ENCODE results near the gene KLLN. TPM values are rescaled to one million over a fixed set of nuclear protein-coding genes. Genes with fewer than 3 reads are reported as not detected.

KLLN gene
- total RNA-seq, 1 experiment from 2014 or later: 1.3 TPM

GRCh38 chr10:87841186-87841585, 22.1 kb downstream of the KLLN start:
- no peak for DNase-seq (ENCODE audit: low read depth, low spot score)
- no peak for ATAC-seq
- H3K36me3 ChIP-seq (ENCODE audit: control insufficient read depth, insufficient read depth, low read length): no peaks in the 10 kb centered on the region
- ChIA-PET CTCF (no interaction called here), POLR2A (interaction anchor here (0.5 to 0.7 kb wide), 2 partner anchors 32 to 1051 kb away, joined by 5 to 6 read pairs; no protein-coding TSS in a partner anchor)
- TF ChIP-seq REST (IDR thresholded peaks at IDR 0.05; ENCODE audit: insufficient read depth in 1 of 2, low read depth in 2 of 2, low read length in 1 of 2) (no peak), POLR2AphosphoS5 (IDR thresholded peaks at IDR 0.05; ENCODE audit: low read depth, low read length) (no peak), CTCF (IDR thresholded peaks at IDR 0.05) (no peak), SIN3A (IDR thresholded peaks at IDR 0.05; ENCODE audit: borderline replicate concordance, insufficient read depth, low read depth, low read length) (no peak), TCF7L2 (IDR thresholded peaks at IDR 0.05; ENCODE audit: low read depth, low read length) (no peak)
- in situ Hi-C loops (cut with HindIII; ENCODE audit: low pct_unique_long_range_greater_than_20kb, low sequenced_read_pairs): no loop called here
- H3K4me3 ChIP-seq (ENCODE audit: low read depth in 2 of 2, low read length in 2 of 2): no peak overlapping the region
- BruUV-seq (replicated peaks): no TSS peak
- no peaks in the 10 kb centered on the region for H3K27me3 ChIP-seq (ENCODE audit: control insufficient read depth, insufficient read depth, low read length)
- H3K4me1 ChIP-seq (ENCODE audit: control insufficient read depth, insufficient read depth, low read length): peaks cover 23% of the 10 kb centered on the region
- intact Hi-C loops (cut with micrococcal nuclease; ENCODE audit: unreplicated experiment): no loop called here
- H3K27ac ChIP-seq (ENCODE audit: low read length): 0 out of 2 replicates have a peak overlapping the region, but pooled peaks have one; percentile 12
- no peaks in the 10 kb centered on the region for H3K9me3 ChIP-seq (ENCODE audit: control insufficient read depth, insufficient read depth, low read depth, low read length)

GRCh38 chr10:87838650-87839049, 24.7 kb downstream of the KLLN start:
- ChIA-PET POLR2A (no interaction called here), CTCF (interaction anchor here (0.7 kb wide), 1 partner anchor 13 kb away, joined by 8 read pairs; no protein-coding TSS in a partner anchor)
- peaks cover 8% of the 10 kb centered on the region; the same call in 1 of the 2 replicates for H3K4me1 ChIP-seq (ENCODE audit: control insufficient read depth, insufficient read depth, low read length)
- H3K27ac ChIP-seq (ENCODE audit: low read length): 0 out of 2 replicates have a peak overlapping the region, but pooled peaks have one; percentile 3
- no peak for TF ChIP-seq TCF7L2 (IDR thresholded peaks at IDR 0.05; ENCODE audit: low read depth, low read length)
- no peak for TF ChIP-seq CTCF (IDR thresholded peaks at IDR 0.05)
- no peak for TF ChIP-seq POLR2AphosphoS5 (IDR thresholded peaks at IDR 0.05; ENCODE audit: low read depth, low read length)
- TF ChIP-seq REST (IDR thresholded peaks at IDR 0.05; ENCODE audit: insufficient read depth in 1 of 2, low read depth in 2 of 2, low read length in 1 of 2): no peak
- TF ChIP-seq SIN3A (IDR thresholded peaks at IDR 0.05; ENCODE audit: borderline replicate concordance, insufficient read depth, low read depth, low read length): no peak
- no peaks in the 10 kb centered on the region for H3K36me3 ChIP-seq (ENCODE audit: control insufficient read depth, insufficient read depth, low read length)
- no TSS peak for BruUV-seq (replicated peaks)
- H3K4me3 ChIP-seq (ENCODE audit: low read depth in 2 of 2, low read length in 2 of 2): no peak overlapping the region
- no peaks in the 10 kb centered on the region for H3K9me3 ChIP-seq (ENCODE audit: control insufficient read depth, insufficient read depth, low read depth, low read length)
- ATAC-seq: no peak
- intact Hi-C loops (cut with micrococcal nuclease; ENCODE audit: unreplicated experiment) (no loop called here), in situ Hi-C loops (cut with HindIII; ENCODE audit: low pct_unique_long_range_greater_than_20kb, low sequenced_read_pairs) (no loop called here)
- no peaks in the 10 kb centered on the region for H3K27me3 ChIP-seq (ENCODE audit: control insufficient read depth, insufficient read depth, low read length)
- no peak for DNase-seq (ENCODE audit: low read depth, low spot score)
